HG02610 (cell line): ENCODE data around the gene TIMM13.

Experiments
- ATAC-seq: cut with Tn5 transposase; IDR thresholded peaks from one replicate; pipeline ENCODE4 v1.9.1; 2021; ENCODE audit warnings: mild to moderate bottlenecking, moderate library complexity; ENCODE audit not compliant: unreplicated experiment

Gene TIMM13

GRCh38 chr19:2387367-2388288, 39.8 kb downstream of the TIMM13 start:
- no peak for ATAC-seq

- ATAC-seq: no peak
Measured at GRCh38 chr19:2385053-2385721, 42.2 kb downstream of the TIMM13 start.

GRCh38 chr19:2382530-2383222, 44.7 kb downstream of the TIMM13 start:
- ATAC-seq: no peak

GRCh38 chr19:2381148-2381820, 46.1 kb downstream of the TIMM13 start:
- no peak for ATAC-seq

GRCh38 chr19:2380567-2380966, 46.8 kb downstream of the TIMM13 start:
- no peak for ATAC-seq

- ATAC-seq: no peak
Measured at GRCh38 chr19:2376784-2377519, 50.4 kb downstream of the TIMM13 start.
